ENCODE data around the gene CASP3.
"Not testable (repeated sequence)": the region's sequence is repeated elsewhere in the genome, so short reads cannot be mapped to it uniquely, and the experiment has no call there.

The CASP3 gene

DNA sequence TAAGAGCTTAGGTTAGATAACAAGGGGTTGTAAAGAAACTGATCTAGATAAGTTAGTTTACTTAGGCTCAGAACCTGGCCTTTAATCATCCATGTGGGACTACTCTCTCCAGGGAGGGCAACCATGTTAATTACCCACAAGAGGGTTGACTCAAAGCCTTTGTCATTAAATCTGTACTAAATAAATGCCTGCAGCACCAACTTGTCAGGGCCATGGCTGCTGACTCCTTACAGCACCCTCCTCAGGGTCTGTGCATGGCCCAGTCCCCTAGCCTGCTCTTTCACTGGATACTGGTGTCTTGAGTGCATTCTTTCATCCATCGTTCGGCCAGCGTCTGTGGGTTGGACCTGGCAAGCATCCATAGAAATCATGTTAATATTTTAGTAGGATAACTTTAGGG is 34.7 kb downstream of the CASP3 start:
- Histone ChIP-seq H3K9me3 (ENCODE audit: control insufficient read depth, low read length) (no peaks in the 10 kb centered on the region), H3K27me3 (ENCODE audit: control insufficient read depth in 1 of 2, insufficient read depth in 1 of 2, low read length in 2 of 2) (no peaks in the 10 kb centered on the region), H3K18ac (ENCODE audit: low read depth in 1 of 2, low read length in 2 of 2) (no peak overlapping the region), H2BK12ac (ENCODE audit: low read length in 2 of 2) (no peak overlapping the region), H2BK5ac (ENCODE audit: low read depth, low read length, poor library complexity, severe bottlenecking) (no peak overlapping the region), H3K4ac (ENCODE audit: low read depth in 1 of 2, low read length in 2 of 2) (no peak overlapping the region), H3K4me3 (ENCODE audit: insufficient read depth in 1 of 2, low read depth in 1 of 2, low read length in 2 of 2) (no peak overlapping the region), H3K36me3 (ENCODE audit: control insufficient read depth in 1 of 2, insufficient read depth in 2 of 2, low read depth in 1 of 2, low read length in 2 of 2) (no peaks in the 10 kb centered on the region), H3K27ac (ENCODE audit: low read length, poor library complexity, severe bottlenecking) (no peak overlapping the region), H3K4me1 (ENCODE audit: control insufficient read depth, insufficient read depth, low read depth, low read length) (peaks cover 2% of the 10 kb centered on the region), H3K9ac (ENCODE audit: low read length) (no peak overlapping the region), H4K91ac (ENCODE audit: low read length) (no peak overlapping the region), H3K79me1 (replicated peaks; ENCODE audit: low read length, poor library complexity, severe bottlenecking) (no peaks in the 10 kb centered on the region), H4K8ac (ENCODE audit: low read length) (no peak overlapping the region), H2AK5ac (ENCODE audit: low read length, severe bottlenecking) (no peak overlapping the region), H3K23ac (ENCODE audit: low read length in 2 of 2) (no peak overlapping the region), H2BK120ac (ENCODE audit: low read depth, low read length) (no peak overlapping the region), H2AFZ (ENCODE audit: low read depth, low read length) (no peak overlapping the region), H3K4me2 (ENCODE audit: low read length, poor library complexity, severe bottlenecking) (no peak overlapping the region), H3K14ac (ENCODE audit: low read length in 2 of 2) (no peak overlapping the region), H2BK15ac (ENCODE audit: low read depth, poor library complexity, severe bottlenecking) (no peak overlapping the region)
- WGBS = 93% methylated on average over 3 of the region's 3 CpGs
- DNase-seq = no peak

DNA sequence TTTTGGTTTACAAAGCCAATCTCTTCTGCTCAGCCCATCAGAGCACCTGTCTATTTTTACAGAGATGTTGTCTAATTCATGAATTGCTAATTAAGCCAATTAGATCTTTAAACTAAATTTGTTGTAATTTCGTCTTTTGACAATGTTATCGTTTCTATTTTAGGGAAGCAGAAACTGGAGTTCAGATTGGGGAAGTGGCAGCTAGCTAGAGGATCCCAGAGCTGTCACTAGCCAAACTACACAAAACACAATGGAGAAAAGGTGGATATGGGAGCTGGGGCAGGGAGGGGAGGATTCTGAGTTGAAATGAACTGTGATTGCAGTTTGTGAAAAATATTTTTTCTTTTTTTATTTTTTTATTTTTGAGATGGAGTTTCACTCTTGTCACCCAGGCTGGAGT is 35.8 kb downstream of the CASP3 start:
- H4K8ac ChIP-seq (ENCODE audit: low read length) = no peak overlapping the region
- H2AFZ ChIP-seq (ENCODE audit: low read depth, low read length) = no peak overlapping the region
- no peak overlapping the region for H2BK120ac ChIP-seq (ENCODE audit: low read depth, low read length)
- no peak overlapping the region for H4K91ac ChIP-seq (ENCODE audit: low read length)
- DNase-seq = no peak
- no peak overlapping the region for H3K23ac ChIP-seq (ENCODE audit: low read length in 2 of 2)
- no peak overlapping the region for H2BK12ac ChIP-seq (ENCODE audit: low read length in 2 of 2)
- no peak overlapping the region for H3K18ac ChIP-seq (ENCODE audit: low read depth in 1 of 2, low read length in 2 of 2)
- no peaks in the 10 kb centered on the region for H3K79me1 ChIP-seq (replicated peaks; ENCODE audit: low read length, poor library complexity, severe bottlenecking)
- WGBS = 100% methylated on average over 2 of the region's 2 CpGs
- peaks cover 2% of the 10 kb centered on the region for H3K4me1 ChIP-seq (ENCODE audit: control insufficient read depth, insufficient read depth, low read depth, low read length)
- H3K4ac ChIP-seq (ENCODE audit: low read depth in 1 of 2, low read length in 2 of 2) = no peak overlapping the region
- H3K9ac ChIP-seq (ENCODE audit: low read length) = no peak overlapping the region
- H2BK15ac ChIP-seq (ENCODE audit: low read depth, poor library complexity, severe bottlenecking) = no peak overlapping the region
- no peak overlapping the region for H3K14ac ChIP-seq (ENCODE audit: low read length in 2 of 2)
- no peak overlapping the region for H3K4me3 ChIP-seq (ENCODE audit: insufficient read depth in 1 of 2, low read depth in 1 of 2, low read length in 2 of 2)
- H3K36me3 ChIP-seq (ENCODE audit: control insufficient read depth in 1 of 2, insufficient read depth in 2 of 2, low read depth in 1 of 2, low read length in 2 of 2) = no peaks in the 10 kb centered on the region
- no peak overlapping the region for H3K4me2 ChIP-seq (ENCODE audit: low read length, poor library complexity, severe bottlenecking)
- no peaks in the 10 kb centered on the region for H3K27me3 ChIP-seq (ENCODE audit: control insufficient read depth in 1 of 2, insufficient read depth in 1 of 2, low read length in 2 of 2)
- no peak overlapping the region for H2BK5ac ChIP-seq (ENCODE audit: low read depth, low read length, poor library complexity, severe bottlenecking)
- H3K9me3 ChIP-seq (ENCODE audit: control insufficient read depth, low read length) = no peaks in the 10 kb centered on the region
- H3K27ac ChIP-seq (ENCODE audit: low read length, poor library complexity, severe bottlenecking) = no peak overlapping the region
- no peak overlapping the region for H2AK5ac ChIP-seq (ENCODE audit: low read length, severe bottlenecking)

DNA sequence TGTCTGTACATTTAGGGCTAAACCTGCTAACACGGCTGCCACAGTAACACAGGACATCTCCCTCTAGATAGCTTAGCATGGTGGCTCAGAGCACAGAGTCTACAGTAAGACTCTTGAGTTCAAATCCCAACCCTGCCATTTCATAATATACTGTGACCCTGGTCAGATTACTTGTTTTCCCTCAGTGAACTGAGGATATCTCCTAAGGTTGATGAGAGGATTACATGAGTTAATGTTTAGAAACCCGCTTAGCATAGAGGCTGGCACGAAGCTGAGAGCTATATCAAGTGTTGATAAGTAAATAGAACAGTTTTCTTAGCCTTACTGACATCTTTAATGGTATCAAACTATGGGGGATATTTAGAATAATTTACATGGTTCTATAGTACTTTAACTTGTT is 37.2 kb downstream of the CASP3 start:
- no peak overlapping the region for H3K9ac ChIP-seq (ENCODE audit: low read length)
- H3K27ac ChIP-seq (ENCODE audit: low read length, poor library complexity, severe bottlenecking) = no peak overlapping the region
- no peak overlapping the region for H4K8ac ChIP-seq (ENCODE audit: low read length)
- H3K14ac ChIP-seq (ENCODE audit: low read length in 2 of 2) = no peak overlapping the region
- WGBS = 87% methylated on average over 3 of the region's 3 CpGs
- H2AFZ ChIP-seq (ENCODE audit: low read depth, low read length) = no peak overlapping the region
- no peak overlapping the region for H2BK120ac ChIP-seq (ENCODE audit: low read depth, low read length)
- DNase-seq = no peak
- no peak overlapping the region for H3K4me3 ChIP-seq (ENCODE audit: insufficient read depth in 1 of 2, low read depth in 1 of 2, low read length in 2 of 2)
- H2BK15ac ChIP-seq (ENCODE audit: low read depth, poor library complexity, severe bottlenecking) = no peak overlapping the region
- no peak overlapping the region for H3K4me2 ChIP-seq (ENCODE audit: low read length, poor library complexity, severe bottlenecking)
- H2BK5ac ChIP-seq (ENCODE audit: low read depth, low read length, poor library complexity, severe bottlenecking) = no peak overlapping the region
- no peaks in the 10 kb centered on the region for H3K79me1 ChIP-seq (replicated peaks; ENCODE audit: low read length, poor library complexity, severe bottlenecking)
- no peak overlapping the region for H2BK12ac ChIP-seq (ENCODE audit: low read length in 2 of 2)
- H3K4ac ChIP-seq (ENCODE audit: low read depth in 1 of 2, low read length in 2 of 2) = no peak overlapping the region
- H3K18ac ChIP-seq (ENCODE audit: low read depth in 1 of 2, low read length in 2 of 2) = no peak overlapping the region
- H4K91ac ChIP-seq (ENCODE audit: low read length) = no peak overlapping the region
- no peak overlapping the region for H2AK5ac ChIP-seq (ENCODE audit: low read length, severe bottlenecking)
- H3K36me3 ChIP-seq (ENCODE audit: control insufficient read depth in 1 of 2, insufficient read depth in 2 of 2, low read depth in 1 of 2, low read length in 2 of 2) = no peaks in the 10 kb centered on the region
- no peaks in the 10 kb centered on the region for H3K9me3 ChIP-seq (ENCODE audit: control insufficient read depth, low read length)
- H3K27me3 ChIP-seq (ENCODE audit: control insufficient read depth in 1 of 2, insufficient read depth in 1 of 2, low read length in 2 of 2) = no peaks in the 10 kb centered on the region
- no peak overlapping the region for H3K23ac ChIP-seq (ENCODE audit: low read length in 2 of 2)
- peaks cover 2% of the 10 kb centered on the region for H3K4me1 ChIP-seq (ENCODE audit: control insufficient read depth, insufficient read depth, low read depth, low read length)

DNA sequence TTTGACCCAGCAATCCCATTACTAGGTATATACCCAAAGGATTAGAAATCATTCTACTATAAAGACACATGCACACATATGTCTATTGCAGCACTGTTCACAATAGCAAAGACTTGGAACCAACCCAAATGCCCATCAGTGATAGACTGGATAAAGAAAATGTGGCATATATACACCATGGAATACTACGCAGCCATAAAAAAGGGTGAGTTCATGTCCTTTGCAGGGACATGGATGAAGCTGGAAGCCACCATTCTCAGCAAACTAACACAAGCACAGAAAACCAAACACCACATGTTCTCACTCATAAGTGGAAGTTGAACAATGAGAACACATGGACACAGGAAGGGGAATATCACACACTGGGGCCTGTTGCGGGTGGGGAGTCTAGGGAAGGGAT is 41.8 kb downstream of the CASP3 start:
- not testable (repeated sequence) for H3K9me3 ChIP-seq (ENCODE audit: control insufficient read depth, low read length); H3K4me2 ChIP-seq (ENCODE audit: low read length, poor library complexity, severe bottlenecking); H3K79me1 ChIP-seq (replicated peaks; ENCODE audit: low read length, poor library complexity, severe bottlenecking); H2AK5ac ChIP-seq (ENCODE audit: low read length, severe bottlenecking); H2AFZ ChIP-seq (ENCODE audit: low read depth, low read length); H3K27ac ChIP-seq (ENCODE audit: low read length, poor library complexity, severe bottlenecking); H3K18ac ChIP-seq (ENCODE audit: low read depth in 1 of 2, low read length in 2 of 2); H3K23ac ChIP-seq (ENCODE audit: low read length in 2 of 2); H2BK15ac ChIP-seq (ENCODE audit: low read depth, poor library complexity, severe bottlenecking); H2BK5ac ChIP-seq (ENCODE audit: low read depth, low read length, poor library complexity, severe bottlenecking); H4K8ac ChIP-seq (ENCODE audit: low read length); H3K27me3 ChIP-seq (ENCODE audit: control insufficient read depth in 1 of 2, insufficient read depth in 1 of 2, low read length in 2 of 2); H3K4ac ChIP-seq (ENCODE audit: low read depth in 1 of 2, low read length in 2 of 2); H3K4me1 ChIP-seq (ENCODE audit: control insufficient read depth, insufficient read depth, low read depth, low read length); H4K91ac ChIP-seq (ENCODE audit: low read length); DNase-seq; H3K4me3 ChIP-seq (ENCODE audit: insufficient read depth in 1 of 2, low read depth in 1 of 2, low read length in 2 of 2); H3K14ac ChIP-seq (ENCODE audit: low read length in 2 of 2); H3K9ac ChIP-seq (ENCODE audit: low read length); H3K36me3 ChIP-seq (ENCODE audit: control insufficient read depth in 1 of 2, insufficient read depth in 2 of 2, low read depth in 1 of 2, low read length in 2 of 2); H2BK12ac ChIP-seq (ENCODE audit: low read length in 2 of 2); H2BK120ac ChIP-seq (ENCODE audit: low read depth, low read length)
- WGBS = 94% methylated on average over 2 of the region's 2 CpGs
